MM.1S (cell line): Measurements from ENCODE around the gene CD82.

ENCODE experiments used
- CTCF ChIP-seq: fragments of 300-600 bp; sonication (generic); IDR thresholded peaks from 2 replicates; pipeline ENCODE4 v1.5.1; 2016; ENCODE audit warnings: antibody characterized with exemption, low read length, mixed read lengths
- EZH2 ChIP-seq: fragments of 300-600 bp; sonication (generic); optimal IDR thresholded peaks from 2 replicates; pipeline ENCODE3; 2017; ENCODE audit warnings: low read depth, mild to moderate bottlenecking, antibody characterized with exemption, low read length, mixed read lengths
- EZH2phosphoT487 ChIP-seq: fragments of 300-600 bp; sonication (generic); IDR thresholded peaks from 2 replicates; pipeline ENCODE4 v1.6.1; 2018; ENCODE audit warnings: antibody characterized with exemption, low read length

- TF ChIP-seq CTCF: no peak
- no peak for TF ChIP-seq EZH2phosphoT487
- no peak for TF ChIP-seq EZH2
Measured at GRCh38 chr11:44571871-44572270, 6.4 kb downstream of the CD82 start.
